H1 (cell line): ENCODE data around the gene HMX1.

Experiments
- CBX8 ChIP-seq: fragments of 300-800, 300-1000 bp; sonication (generic); IDR thresholded peaks from 2 replicates; pipeline ENCODE4 v1.7.1; 2016; ENCODE audit warnings: low read depth, low read length, borderline replicate concordance
- POLR2A ChIP-seq, 2 experiments: IDR thresholded peaks; 1 replicate in 1 of 2; 2 replicates in 1 of 2; pipeline ENCODE4 v1.6.1; 2011; ENCODE audit warnings: low read depth in 2 of 2, low read length in 2 of 2, mild to moderate bottlenecking in 2 of 2; ENCODE audit errors: control extremely low read depth in 1 of 2
- RXRA ChIP-seq: IDR thresholded peaks from 2 replicates; pipeline ENCODE4 v1.6.1; 2011; ENCODE audit warnings: low read depth, mild to moderate bottlenecking, low read length, moderate library complexity; ENCODE audit not compliant: insufficient read depth
- SIX5 ChIP-seq: IDR thresholded peaks from 2 replicates; pipeline ENCODE4 v1.6.1; 2011; ENCODE audit warnings: mild to moderate bottlenecking, low read depth, low read length
- SRF ChIP-seq: IDR thresholded peaks from 2 replicates; pipeline ENCODE4 v1.6.1; 2011; ENCODE audit warnings: mild to moderate bottlenecking, low read depth, low read length, moderate library complexity
- TF ChIP-seq, protein P1 (sequence below): IDR thresholded peaks from 2 replicates; pipeline ENCODE4 v1.6.1; 2012; ENCODE audit warnings: inconsistent platforms
- TF ChIP-seq, protein P2 (sequence below), 3 experiments: IDR thresholded peaks; 1 replicate in 2 of 3; 2 replicates in 1 of 3; pipeline versions ENCODE4 v1.5.1 to v1.6.1; 2011; ENCODE audit warnings: low read length in 3 of 3, mild to moderate bottlenecking in 3 of 3, inconsistent platforms in 2 of 3, low read depth in 1 of 3, moderate library complexity in 1 of 3; ENCODE audit not compliant: insufficient read depth in 1 of 3; ENCODE audit errors: control extremely low read depth in 1 of 3

DNA sequence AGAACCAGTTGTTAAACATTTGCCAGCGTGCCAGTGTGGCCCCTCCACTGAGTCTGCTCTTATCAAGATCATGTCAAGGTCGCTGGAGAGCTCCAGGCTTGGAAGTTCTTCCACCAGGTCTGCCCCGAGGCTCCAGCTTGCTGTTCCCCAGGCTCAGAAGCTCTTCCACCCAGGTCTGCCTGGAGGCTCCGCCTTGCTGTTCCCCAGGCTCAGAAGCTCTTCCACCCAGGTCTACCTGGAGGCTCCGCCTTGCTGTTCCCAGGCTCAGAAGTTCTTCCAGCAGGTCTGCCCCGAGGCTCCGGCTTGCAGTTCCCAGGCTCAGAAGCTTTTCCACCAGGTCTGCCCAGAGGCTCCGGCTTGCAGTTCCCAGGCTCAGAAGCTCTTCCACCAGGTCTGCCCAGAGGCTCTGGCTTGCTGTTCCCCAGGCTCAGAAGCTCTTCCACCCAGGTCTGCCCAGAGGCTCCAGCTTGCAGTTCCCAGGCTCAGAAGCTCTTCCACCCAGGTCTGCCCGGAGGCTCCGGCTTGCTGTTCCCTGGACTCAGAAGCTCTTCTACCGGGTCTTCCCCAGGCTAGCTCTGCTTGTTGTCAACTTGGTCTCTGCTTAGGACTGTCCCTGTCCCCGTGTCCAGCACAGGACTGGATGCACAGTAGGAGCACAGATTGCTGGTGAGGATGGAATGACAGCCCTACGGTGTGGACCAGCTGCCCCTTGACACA is 54.4 kb downstream of the HMX1 start:
- no peak for TF ChIP-seq POLR2A (IDR thresholded peaks at IDR 0.05; ENCODE audit: control extremely low read depth in 1 of 2, low read depth in 2 of 2, low read length in 2 of 2)
- TF ChIP-seq, protein P1, sequence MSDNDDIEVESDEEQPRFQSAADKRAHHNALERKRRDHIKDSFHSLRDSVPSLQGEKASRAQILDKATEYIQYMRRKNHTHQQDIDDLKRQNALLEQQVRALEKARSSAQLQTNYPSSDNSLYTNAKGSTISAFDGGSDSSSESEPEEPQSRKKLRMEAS, result no peak
- TF ChIP-seq, protein P2, sequence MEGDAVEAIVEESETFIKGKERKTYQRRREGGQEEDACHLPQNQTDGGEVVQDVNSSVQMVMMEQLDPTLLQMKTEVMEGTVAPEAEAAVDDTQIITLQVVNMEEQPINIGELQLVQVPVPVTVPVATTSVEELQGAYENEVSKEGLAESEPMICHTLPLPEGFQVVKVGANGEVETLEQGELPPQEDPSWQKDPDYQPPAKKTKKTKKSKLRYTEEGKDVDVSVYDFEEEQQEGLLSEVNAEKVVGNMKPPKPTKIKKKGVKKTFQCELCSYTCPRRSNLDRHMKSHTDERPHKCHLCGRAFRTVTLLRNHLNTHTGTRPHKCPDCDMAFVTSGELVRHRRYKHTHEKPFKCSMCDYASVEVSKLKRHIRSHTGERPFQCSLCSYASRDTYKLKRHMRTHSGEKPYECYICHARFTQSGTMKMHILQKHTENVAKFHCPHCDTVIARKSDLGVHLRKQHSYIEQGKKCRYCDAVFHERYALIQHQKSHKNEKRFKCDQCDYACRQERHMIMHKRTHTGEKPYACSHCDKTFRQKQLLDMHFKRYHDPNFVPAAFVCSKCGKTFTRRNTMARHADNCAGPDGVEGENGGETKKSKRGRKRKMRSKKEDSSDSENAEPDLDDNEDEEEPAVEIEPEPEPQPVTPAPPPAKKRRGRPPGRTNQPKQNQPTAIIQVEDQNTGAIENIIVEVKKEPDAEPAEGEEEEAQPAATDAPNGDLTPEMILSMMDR (IDR thresholded peaks at IDR 0.05; ENCODE audit: control extremely low read depth in 1 of 3, insufficient read depth in 1 of 3, low read depth in 1 of 3, low read length in 3 of 3), result no peak
- TF ChIP-seq SRF, result no peak
- TF ChIP-seq SIX5, result no peak
- no peak for TF ChIP-seq CBX8
- TF ChIP-seq RXRA, result no peak
